ENCODE results near the gene RDH8. TPM values are rescaled to one million over a fixed set of nuclear protein-coding genes. Genes with fewer than 3 reads are reported as not detected.

The RDH8 gene
- total RNA-seq, 5 donors from 2014 or later (not counting 1 experiment from before 2014, with no cell fraction given) = not detected

DNA sequence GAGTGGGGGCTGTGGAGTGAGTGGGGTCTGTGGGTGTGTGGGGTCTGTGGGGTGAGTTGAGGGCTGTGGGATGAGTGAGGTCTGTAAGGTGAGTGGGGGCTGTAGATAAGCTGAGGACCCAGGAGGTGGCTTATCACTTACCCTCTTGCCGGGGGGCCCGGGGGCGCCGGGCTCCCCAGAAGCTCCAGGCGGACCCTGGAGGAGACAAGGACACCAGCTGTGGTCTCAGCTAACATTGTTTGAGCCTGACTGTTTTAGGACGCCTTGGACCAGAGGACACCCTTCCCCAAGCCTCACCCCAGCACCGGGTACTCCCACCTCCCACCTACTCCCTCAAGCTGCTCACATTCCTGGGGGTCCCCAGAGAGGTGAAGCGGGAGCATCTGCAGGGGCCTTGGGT lies 42.8 kb upstream of the RDH8 start:
- WGBS (ENCODE audit: insufficient coverage) = 84% methylated on average over 8 of the region's 8 CpGs

DNA sequence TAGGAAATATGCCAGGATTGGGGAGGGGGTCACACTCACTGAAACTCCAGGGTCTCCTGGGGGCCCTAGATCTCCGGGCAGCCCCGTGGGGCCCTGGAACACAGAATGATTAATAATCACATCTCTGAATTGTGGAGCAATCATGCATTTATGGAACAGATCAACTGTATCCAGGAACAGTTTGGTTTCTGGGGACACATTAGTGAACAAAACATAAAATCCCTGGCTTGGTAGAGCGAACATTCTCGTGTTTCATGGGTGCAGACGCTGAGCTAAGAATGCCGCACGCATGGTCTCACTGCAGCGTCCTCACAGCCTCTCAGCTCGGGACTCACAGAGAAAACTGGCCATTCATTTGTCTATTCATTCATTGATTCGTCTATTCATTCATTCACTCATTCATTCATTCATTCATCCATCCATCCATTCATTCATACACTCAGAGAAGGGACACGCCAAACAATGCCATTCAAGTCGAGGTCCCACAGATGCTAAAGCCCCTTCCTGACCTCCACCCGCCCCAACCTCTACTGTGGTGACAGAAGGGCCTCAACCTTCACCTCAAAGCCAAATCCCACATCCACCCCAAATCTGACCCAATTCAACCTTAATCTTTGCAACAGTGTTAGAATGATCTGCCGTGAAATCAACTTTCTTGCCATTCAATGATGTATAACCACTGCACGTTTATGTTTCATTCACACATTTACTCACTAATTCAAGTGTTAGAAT lies 42.0 kb upstream of the RDH8 start:
- POLR2A ChIA-PET = no interaction called here
- DNase-seq (no peak), ATAC-seq (replicated peaks in 1 of 4) (no peak)
- H3K4me1 Mint-ChIP-seq = peaks cover 2 to 7% (median 7%) of the 10 kb centered on the region in 3 donors
- no peaks in the 10 kb centered on the region for H3K36me3 Mint-ChIP-seq
- Histone ChIP-seq H3K27me3 (replicated peaks in 1 of 2; ENCODE audit: control insufficient read depth in 2 of 2, extremely low read depth in 1 of 2, insufficient read depth in 2 of 2, low read length in 1 of 2) (peaks cover 0 to 44% of the 10 kb centered on the region in 2 experiments), H3K4me1 (ENCODE audit: control insufficient read depth in 1 of 2, extremely low read depth in 1 of 2, insufficient read depth in 2 of 2, low read length in 2 of 2) (no peaks in the 10 kb centered on the region), H3K9me3 (no peaks in the 10 kb centered on the region), H3K4me3 (ENCODE audit: control insufficient read depth in 1 of 2, extremely low read depth in 1 of 2, low read length in 1 of 2) (no peak overlapping the region), H3K36me3 (ENCODE audit: control insufficient read depth in 2 of 2, extremely low read depth in 1 of 2, insufficient read depth in 1 of 2, low read length in 1 of 2) (no peaks in the 10 kb centered on the region), H3K27ac (ENCODE audit: low read length) (no peak overlapping the region)
- H3K27me3 Mint-ChIP-seq = peaks cover 23 to 26% of the 10 kb centered on the region in 2 donors
- H3K4me3 Mint-ChIP-seq = no peak overlapping the region
- peaks cover 0 to 3% (median 0%) of the 10 kb centered on the region in 3 donors for H3K9me3 Mint-ChIP-seq
- CTCF ChIA-PET = no interaction called here
- no peak overlapping the region for H3K27ac Mint-ChIP-seq
- 74% methylated on average over 13 of the region's 15 CpGs for WGBS (ENCODE audit: insufficient coverage)

More for the DNA sequence above, 42.8 kb upstream of the RDH8 start:
- DNase-seq (no peak), ATAC-seq (replicated peaks in 1 of 4) (no peak)
- Mint-ChIP-seq H3K27ac (no peak overlapping the region), H3K4me3 (no peak overlapping the region), H3K36me3 (no peaks in the 10 kb centered on the region), H3K9me3 (peaks cover 0 to 3% (median 0%) of the 10 kb centered on the region in 3 donors), H3K27me3 (peaks cover 29 to 32% of the 10 kb centered on the region in 2 donors), H3K4me1 (peaks cover 2 to 7% (median 7%) of the 10 kb centered on the region in 3 donors)
- Histone ChIP-seq H3K27ac (ENCODE audit: low read length) (no peak overlapping the region), H3K4me3 (ENCODE audit: control insufficient read depth in 1 of 2, extremely low read depth in 1 of 2, low read length in 1 of 2) (no peak overlapping the region), H3K9me3 (no peaks in the 10 kb centered on the region), H3K27me3 (replicated peaks in 1 of 2; ENCODE audit: control insufficient read depth in 2 of 2, extremely low read depth in 1 of 2, insufficient read depth in 2 of 2, low read length in 1 of 2) (peaks cover 0 to 52% of the 10 kb centered on the region in 2 experiments), H3K4me1 (ENCODE audit: control insufficient read depth in 1 of 2, extremely low read depth in 1 of 2, insufficient read depth in 2 of 2, low read length in 2 of 2) (no peaks in the 10 kb centered on the region), H3K36me3 (ENCODE audit: control insufficient read depth in 2 of 2, extremely low read depth in 1 of 2, insufficient read depth in 1 of 2, low read length in 1 of 2) (no peaks in the 10 kb centered on the region)
- ChIA-PET POLR2A (no interaction called here), CTCF (no interaction called here)

DNA sequence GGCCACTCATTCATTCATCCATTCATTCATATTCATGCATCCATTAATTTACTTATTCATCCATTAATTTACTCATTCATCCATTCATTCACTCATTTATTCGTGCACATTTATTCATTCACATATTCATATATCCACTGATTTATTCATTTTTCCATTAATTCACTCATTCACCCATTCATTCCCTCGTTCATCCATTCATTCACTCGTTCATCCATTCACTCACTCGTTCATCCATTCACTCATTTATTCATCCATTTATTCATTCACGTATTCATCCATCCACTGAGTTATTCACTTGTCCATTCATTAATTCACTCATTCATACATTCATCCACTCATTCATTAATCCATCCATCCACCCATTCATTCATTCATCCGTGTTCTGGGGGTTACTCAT lies 41.2 kb upstream of the RDH8 start:
- peaks cover 0 to 4% (median under 1%) of the 10 kb centered on the region in 3 donors for H3K4me1 Mint-ChIP-seq
- ChIA-PET POLR2A (no interaction called here), CTCF (no interaction called here)
- no peaks in the 10 kb centered on the region for H3K9me3 ChIP-seq
- H3K36me3 ChIP-seq (ENCODE audit: control insufficient read depth in 2 of 2, extremely low read depth in 1 of 2, insufficient read depth in 1 of 2, low read length in 1 of 2) = no peaks in the 10 kb centered on the region
- no peak overlapping the region for H3K27ac Mint-ChIP-seq
- DNase-seq (no peak), ATAC-seq (replicated peaks in 1 of 4) (no peak)
- H3K27me3 Mint-ChIP-seq = peaks cover 19 to 20% of the 10 kb centered on the region in 2 donors
- no peak overlapping the region for H3K4me3 Mint-ChIP-seq
- no peak overlapping the region for H3K4me3 ChIP-seq (ENCODE audit: control insufficient read depth in 1 of 2, extremely low read depth in 1 of 2, low read length in 1 of 2)
- 74% methylated on average over 4 of the region's 6 CpGs for WGBS (ENCODE audit: insufficient coverage)
- H3K4me1 ChIP-seq (ENCODE audit: control insufficient read depth in 1 of 2, extremely low read depth in 1 of 2, insufficient read depth in 2 of 2, low read length in 2 of 2) = no peaks in the 10 kb centered on the region
- H3K36me3 Mint-ChIP-seq = no peaks in the 10 kb centered on the region
- peaks cover 0 to 37% of the 10 kb centered on the region in 2 experiments for H3K27me3 ChIP-seq (replicated peaks in 1 of 2; ENCODE audit: control insufficient read depth in 2 of 2, extremely low read depth in 1 of 2, insufficient read depth in 2 of 2, low read length in 1 of 2)
- peaks cover 0 to 3% (median 0%) of the 10 kb centered on the region in 3 donors for H3K9me3 Mint-ChIP-seq
- no peak overlapping the region for H3K27ac ChIP-seq (ENCODE audit: low read length)

DNA sequence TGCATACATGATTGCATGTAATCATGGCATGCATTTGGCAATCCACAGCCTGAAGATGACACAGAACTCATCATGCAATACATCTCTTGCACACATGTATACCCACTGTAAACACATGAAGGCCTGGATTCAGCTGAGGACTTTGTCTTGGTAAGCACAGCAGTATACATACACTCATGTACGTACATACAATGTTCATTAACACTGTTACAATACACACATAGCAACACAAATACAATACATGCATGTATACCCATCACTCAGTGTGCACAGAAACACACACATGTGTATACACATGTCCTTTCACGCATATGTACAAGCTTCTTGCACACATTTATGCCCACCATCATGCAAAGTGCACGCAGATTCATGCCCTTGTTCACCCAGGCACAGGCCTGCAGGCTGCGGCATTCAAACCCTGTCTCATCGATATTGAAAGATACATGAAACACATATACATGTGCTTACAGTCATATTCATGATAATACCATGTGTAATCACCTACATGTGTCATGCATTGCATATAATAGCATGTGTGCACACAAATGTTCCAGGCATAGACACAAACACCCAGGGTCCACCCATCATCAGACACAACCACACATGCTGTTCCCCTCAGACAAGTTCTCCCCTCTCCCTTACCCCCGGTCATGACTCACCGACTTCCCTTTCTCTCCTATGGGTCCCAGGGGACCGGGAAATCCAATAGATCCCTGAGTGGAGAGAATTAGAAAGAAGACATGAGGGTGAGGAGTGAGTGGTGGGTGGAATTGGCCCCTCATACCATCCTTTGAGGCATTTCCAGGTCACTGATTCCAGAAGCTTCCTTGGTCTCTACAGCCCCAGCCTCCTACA lies 31.6 kb upstream of the RDH8 start:
- no peaks in the 10 kb centered on the region for H3K36me3 Mint-ChIP-seq
- Histone ChIP-seq H3K9me3 (no peaks in the 10 kb centered on the region), H3K4me3 (ENCODE audit: control insufficient read depth in 1 of 2, extremely low read depth in 1 of 2, low read length in 1 of 2) (no peak overlapping the region), H3K27ac (ENCODE audit: low read length) (no peak overlapping the region), H3K27me3 (replicated peaks in 1 of 2; ENCODE audit: control insufficient read depth in 2 of 2, extremely low read depth in 1 of 2, insufficient read depth in 2 of 2, low read length in 1 of 2) (peaks cover 2 to 32% of the 10 kb centered on the region in 2 experiments), H3K4me1 (ENCODE audit: control insufficient read depth in 1 of 2, extremely low read depth in 1 of 2, insufficient read depth in 2 of 2, low read length in 2 of 2) (no peaks in the 10 kb centered on the region), H3K36me3 (ENCODE audit: control insufficient read depth in 2 of 2, extremely low read depth in 1 of 2, insufficient read depth in 1 of 2, low read length in 1 of 2) (no peaks in the 10 kb centered on the region)
- DNase-seq = no peak
- H3K9me3 Mint-ChIP-seq = peaks cover 0 to 5% (median 0%) of the 10 kb centered on the region in 3 donors
- no peak overlapping the region for H3K4me3 Mint-ChIP-seq
- no peak for ATAC-seq (replicated peaks in 1 of 4)
- H3K4me1 Mint-ChIP-seq = no peaks in the 10 kb centered on the region
- H3K27me3 Mint-ChIP-seq = peaks cover 5 to 22% of the 10 kb centered on the region in 2 donors
- ChIA-PET POLR2A (interaction anchor here in 1 of 2 donors (0.6 kb wide), 1 partner anchor 321 kb away, joined by 3 read pairs; no protein-coding TSS in a partner anchor), CTCF (interaction anchor here in 1 of 2 donors (0.5 kb wide), 1 partner anchor 460 kb away, joined by 3 read pairs; no protein-coding TSS in a partner anchor)
- WGBS (ENCODE audit: insufficient coverage) = 89% methylated on average over 3 of the region's 8 CpGs
- H3K27ac Mint-ChIP-seq = no peak overlapping the region

DNA sequence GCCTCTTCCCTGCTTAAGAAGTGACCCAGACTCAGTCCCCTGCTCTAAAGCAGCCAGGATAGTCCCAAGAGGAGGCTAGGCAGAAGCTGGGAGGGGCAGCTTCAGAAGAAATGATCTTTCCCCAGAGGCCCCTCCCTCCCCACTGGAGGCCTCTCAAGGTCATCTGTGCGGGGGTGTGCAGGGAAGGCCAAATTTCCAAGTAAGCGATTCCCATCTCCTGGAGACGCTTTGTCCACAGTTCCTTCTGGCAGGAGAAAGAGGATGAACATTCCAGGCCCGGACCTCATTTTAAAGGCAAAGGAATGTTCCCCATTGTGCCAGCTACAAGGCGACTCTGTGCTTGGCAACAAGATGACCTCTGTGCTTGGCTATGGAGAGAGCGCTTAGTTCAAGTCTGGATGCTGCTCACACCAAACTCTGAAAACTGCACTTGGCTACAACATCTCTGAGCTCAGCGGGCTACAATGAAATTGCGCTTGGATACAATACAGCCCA lies 26.4 kb upstream of the RDH8 start:
- CTCF ChIA-PET = interaction anchor here (0.6 to 1.6 kb wide), 2 partner anchors 13 to 53 kb away, joined by 4 to 6 read pairs; no protein-coding TSS in a partner anchor
- no peak overlapping the region for H3K27ac ChIP-seq (ENCODE audit: low read length)
- POLR2A ChIA-PET = no interaction called here

DNA sequence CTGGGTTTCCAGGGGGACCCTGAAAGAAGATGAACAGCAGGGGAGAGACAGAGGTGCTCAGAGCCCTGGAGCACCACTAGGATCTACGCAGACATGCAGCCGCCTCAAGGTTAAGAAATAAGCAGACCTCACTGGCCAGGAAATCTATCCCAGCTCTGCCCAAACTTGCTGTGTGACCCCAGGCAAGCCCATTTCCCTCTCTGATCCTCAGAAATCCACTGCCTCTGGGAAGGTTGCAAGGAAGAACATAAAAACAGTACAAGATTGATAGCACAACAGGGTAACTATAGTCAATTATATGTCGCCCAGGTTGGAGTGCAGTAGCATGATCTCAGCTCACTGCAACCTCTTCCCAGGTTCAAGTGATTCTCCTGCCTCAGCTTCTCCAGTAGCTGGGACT lies 23.8 kb upstream of the RDH8 start:
- no peaks in the 10 kb centered on the region for H3K36me3 Mint-ChIP-seq
- no peak overlapping the region for H3K27ac Mint-ChIP-seq
- DNase-seq = no peak
- no peak overlapping the region for H3K4me3 ChIP-seq (ENCODE audit: control insufficient read depth in 1 of 2, extremely low read depth in 1 of 2, low read length in 1 of 2)
- H3K4me1 ChIP-seq (ENCODE audit: control insufficient read depth in 1 of 2, extremely low read depth in 1 of 2, insufficient read depth in 2 of 2, low read length in 2 of 2) = no peaks in the 10 kb centered on the region
- CTCF ChIA-PET = interaction anchor here in 1 of 2 donors (0.6 kb wide), 1 partner anchor 12 kb away, joined by 4 read pairs; no protein-coding TSS in a partner anchor
- H3K9me3 ChIP-seq = no peaks in the 10 kb centered on the region
- H3K27ac ChIP-seq (ENCODE audit: low read length) = no peak overlapping the region
- H3K4me3 Mint-ChIP-seq = no peak overlapping the region
- no peaks in the 10 kb centered on the region for H3K9me3 Mint-ChIP-seq
- no peaks in the 10 kb centered on the region for H3K36me3 ChIP-seq (ENCODE audit: control insufficient read depth in 2 of 2, extremely low read depth in 1 of 2, insufficient read depth in 1 of 2, low read length in 1 of 2)
- 82% methylated on average over 3 of the region's 3 CpGs for WGBS (ENCODE audit: insufficient coverage)
- no peak for ATAC-seq (replicated peaks in 1 of 4)
- peaks cover 5 to 33% of the 10 kb centered on the region in 2 experiments for H3K27me3 ChIP-seq (replicated peaks in 1 of 2; ENCODE audit: control insufficient read depth in 2 of 2, extremely low read depth in 1 of 2, insufficient read depth in 2 of 2, low read length in 1 of 2)
- POLR2A ChIA-PET = no interaction called here
- no peaks in the 10 kb centered on the region for H3K4me1 Mint-ChIP-seq
- H3K27me3 Mint-ChIP-seq = peaks cover 6 to 33% of the 10 kb centered on the region in 2 donors

More for the DNA sequence above, 26.4 kb upstream of the RDH8 start:
- no peaks in the 10 kb centered on the region for H3K36me3 Mint-ChIP-seq
- Histone ChIP-seq H3K4me1 (ENCODE audit: control insufficient read depth in 1 of 2, extremely low read depth in 1 of 2, insufficient read depth in 2 of 2, low read length in 2 of 2) (no peaks in the 10 kb centered on the region), H3K4me3 (ENCODE audit: control insufficient read depth in 1 of 2, extremely low read depth in 1 of 2, low read length in 1 of 2) (no peak overlapping the region), H3K9me3 (no peaks in the 10 kb centered on the region), H3K36me3 (ENCODE audit: control insufficient read depth in 2 of 2, extremely low read depth in 1 of 2, insufficient read depth in 1 of 2, low read length in 1 of 2) (no peaks in the 10 kb centered on the region), H3K27me3 (replicated peaks in 1 of 2; ENCODE audit: control insufficient read depth in 2 of 2, extremely low read depth in 1 of 2, insufficient read depth in 2 of 2, low read length in 1 of 2) (peaks cover 5 to 24% of the 10 kb centered on the region in 2 experiments)
- ATAC-seq (replicated peaks in 1 of 4) (no peak), DNase-seq (no peak)
- H3K27ac Mint-ChIP-seq = no peak overlapping the region
- 75% methylated on average over 8 of the region's 8 CpGs for WGBS (ENCODE audit: insufficient coverage)
- no peak overlapping the region for H3K4me3 Mint-ChIP-seq
- peaks cover 6 to 35% of the 10 kb centered on the region in 2 donors for H3K27me3 Mint-ChIP-seq
- no peaks in the 10 kb centered on the region for H3K4me1 Mint-ChIP-seq
- H3K9me3 Mint-ChIP-seq = no peaks in the 10 kb centered on the region

Data from T-cell (primary cell).